Fibroblast of lung (primary cell): ENCODE measurements around the gene ZFAND2A. TPM values are rescaled to one million over a fixed set of nuclear protein-coding genes. Genes with fewer than 3 reads are reported as not detected.

Source experiments
- DNase-seq, 2 donors: peaks; one replicate each; pipeline versions ENCODE4 v3.0.0 to v3.0.0-alpha.2; 2010; ENCODE audit warnings: low read depth in 2 of 2
- H2AFZ ChIP-seq: 2 replicates; pipeline ENCODE4 v1.5.1; 2012; ENCODE audit warnings: low read length, control low read depth, inconsistent platforms
- H3K27ac ChIP-seq: 2 replicates; pipeline ENCODE4 v1.5.1; 2011; ENCODE audit warnings: low read length, control low read depth; ENCODE audit not compliant: insufficient read depth
- H3K27me3 ChIP-seq: 2 replicates; pipeline ENCODE4 v1.5.1; 2011; ENCODE audit warnings: mild to moderate bottlenecking, low read length; ENCODE audit not compliant: control insufficient read depth, insufficient read depth
- H3K36me3 ChIP-seq: 2 replicates; pipeline ENCODE4 v1.5.1; 2011; ENCODE audit warnings: low read length; ENCODE audit not compliant: control insufficient read depth, insufficient read depth
- H3K4me1 ChIP-seq: 2 replicates; pipeline ENCODE4 v1.5.1; 2011; ENCODE audit warnings: low read length; ENCODE audit not compliant: control insufficient read depth, insufficient read depth; ENCODE audit errors: extremely low read depth
- H3K4me2 ChIP-seq: 2 replicates; pipeline ENCODE4 v1.5.1; 2011; ENCODE audit warnings: low read length, control low read depth; ENCODE audit not compliant: insufficient read depth; ENCODE audit errors: extremely low read depth
- H3K4me3 ChIP-seq, 4 experiments: fragments of 200-600 bp in 1 of 4; sonication (generic) in 1 of 4; replicated peaks in 1 of 4; 2 replicates each; pipeline ENCODE4 v1.5.1; 2011 to 2016; ENCODE audit warnings: low read length in 4 of 4, low read depth in 3 of 4, mild to moderate bottlenecking in 3 of 4, control low read depth in 2 of 4, inconsistent platforms in 1 of 4, mixed read lengths in 1 of 4; ENCODE audit not compliant: insufficient read depth in 1 of 4; ENCODE audit errors: control extremely low read depth in 1 of 4
- H3K79me2 ChIP-seq: 2 replicates; pipeline ENCODE4 v1.5.1; 2012; ENCODE audit warnings: mild to moderate bottlenecking, low read length, inconsistent platforms; ENCODE audit not compliant: control insufficient read depth, insufficient read depth
- H3K9ac ChIP-seq: 2 replicates; pipeline ENCODE4 v1.5.1; 2011; ENCODE audit warnings: mild to moderate bottlenecking, low read length, control low read depth; ENCODE audit not compliant: insufficient read depth
- H3K9me3 ChIP-seq: 2 replicates; pipeline ENCODE4 v1.5.1; 2012; ENCODE audit warnings: low read depth, low read length; ENCODE audit not compliant: control insufficient read depth, insufficient read depth
- H4K20me1 ChIP-seq: 2 replicates; pipeline ENCODE4 v1.5.1; 2011; ENCODE audit warnings: low read length; ENCODE audit not compliant: control insufficient read depth, insufficient read depth; ENCODE audit errors: extremely low read depth
- CTCF ChIP-seq, 2 donors: IDR thresholded peaks in 1 of 2; conservative IDR thresholded peaks in 1 of 2; 1 replicate in 1 of 2; 2 replicates in 1 of 2; pipeline ENCODE4 v1.5.1; 2011 to 2012; ENCODE audit warnings: low read length in 2 of 2, control low read depth in 1 of 2, inconsistent platforms in 1 of 2, low read depth in 1 of 2, mild to moderate bottlenecking in 1 of 2
- EZH2 ChIP-seq: IDR thresholded peaks from 2 replicates; pipeline ENCODE4 v1.5.1; 2012; ENCODE audit warnings: low read length, control low read depth, mild to moderate bottlenecking; ENCODE audit errors: missing control alignments
- polyA plus RNA-seq, 2 donors: library from polyadenylated mRNA; depleted of rRNA in 1 of 2; stranded (reverse) in 1 of 2; unstranded in 1 of 2; fragments of >200 nt; gene quantifications; 2 replicates each; pipeline ENCODE4 v1.2.1, GENCODE V29; 2011 to 2012; ENCODE audit warnings: missing spikeins in 1 of 2
- total RNA-seq: library from RNA; depleted of rRNA; stranded (reverse); fragments of >200 nt; gene quantifications from 2 replicates; pipeline ENCODE4 v1.2.1, GENCODE V29; 2014

The ZFAND2A gene
- total and polyA plus RNA-seq, 2 donors (not counting 1 experiment from before 2014, with no cell fraction given) = 20.5 to 35.1 TPM

DNA sequence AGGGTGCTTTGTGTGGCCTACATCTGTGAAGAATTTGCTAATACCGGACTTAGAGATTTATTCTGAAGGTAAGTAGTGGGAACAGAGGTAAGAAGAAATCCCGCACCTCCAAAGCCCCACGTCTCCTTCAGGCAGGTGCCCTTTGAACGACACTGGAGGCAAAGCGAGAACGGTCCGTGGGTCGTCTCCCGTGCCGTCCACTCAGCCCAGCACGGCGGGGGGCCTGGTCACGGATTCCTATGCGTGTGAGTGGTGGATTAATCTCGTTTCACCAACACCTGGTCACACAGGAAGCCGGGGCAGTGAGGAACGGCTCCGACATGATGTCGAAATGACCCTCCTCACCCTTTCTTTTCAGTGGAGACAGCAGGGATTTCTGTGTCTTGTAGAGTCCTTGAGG is 21.0 kb upstream of the ZFAND2A start:
- no peaks in the 10 kb centered on the region for H4K20me1 ChIP-seq
- no peak overlapping the region for H3K4me3 ChIP-seq
- no peaks in the 10 kb centered on the region for H3K36me3 ChIP-seq
- no peak for DNase-seq
- H2AFZ ChIP-seq = no peak overlapping the region
- no peaks in the 10 kb centered on the region for H3K79me2 ChIP-seq
- no peaks in the 10 kb centered on the region for H3K4me1 ChIP-seq
- H3K9ac ChIP-seq = no peak overlapping the region
- H3K27ac ChIP-seq = no peak overlapping the region
- H3K27me3 ChIP-seq = peaks cover 8% of the 10 kb centered on the region
- no peaks in the 10 kb centered on the region for H3K9me3 ChIP-seq
- no peak for TF ChIP-seq CTCF (conservative IDR thresholded peaks at IDR 0.05 in 1 of 2, IDR thresholded peaks at IDR 0.05 in 1 of 2; ENCODE audit: low read depth in 1 of 2, low read length in 2 of 2)
- no peak for TF ChIP-seq EZH2
- H3K4me2 ChIP-seq = no peak overlapping the region

DNA sequence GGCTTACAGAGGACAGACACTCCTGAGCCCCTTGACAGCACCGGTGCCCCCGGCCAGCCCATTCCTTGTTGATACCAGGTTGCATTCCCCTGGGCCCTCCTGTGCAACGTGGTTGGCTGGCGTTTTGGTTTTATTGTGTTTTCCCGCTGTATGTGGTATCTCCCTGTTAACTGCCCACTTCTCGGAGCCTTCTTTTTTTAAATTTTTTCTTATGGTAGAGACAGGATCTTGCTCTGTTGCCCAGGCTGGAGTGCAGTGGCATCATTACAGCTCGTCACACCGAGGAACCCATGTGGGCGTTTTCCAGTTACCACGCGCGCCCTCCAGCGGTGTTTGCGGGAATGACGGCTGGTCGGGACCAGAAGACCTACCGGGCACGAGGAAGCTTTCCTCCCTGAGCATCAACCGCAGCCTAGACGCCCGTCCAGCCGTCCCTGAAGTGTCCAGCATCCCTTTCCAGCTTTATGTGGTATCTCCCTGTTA is 16.9 kb upstream of the ZFAND2A start:
- no peak overlapping the region for H3K4me3 ChIP-seq
- H3K9me3 ChIP-seq = no peaks in the 10 kb centered on the region
- H2AFZ ChIP-seq = no peak overlapping the region
- H3K27me3 ChIP-seq = no peaks in the 10 kb centered on the region
- DNase-seq = peak; percentile 36 to 58
- no peaks in the 10 kb centered on the region for H4K20me1 ChIP-seq
- no peaks in the 10 kb centered on the region for H3K79me2 ChIP-seq
- no peak overlapping the region for H3K27ac ChIP-seq
- no peaks in the 10 kb centered on the region for H3K36me3 ChIP-seq
- H3K4me1 ChIP-seq = no peaks in the 10 kb centered on the region
- H3K9ac ChIP-seq = no peak overlapping the region
- TF ChIP-seq EZH2 (no peak), CTCF (conservative IDR thresholded peaks at IDR 0.05 in 1 of 2, IDR thresholded peaks at IDR 0.05 in 1 of 2; ENCODE audit: low read depth in 1 of 2, low read length in 2 of 2) (peak; percentile 32 to 71)
- H3K4me2 ChIP-seq = no peak overlapping the region

DNA sequence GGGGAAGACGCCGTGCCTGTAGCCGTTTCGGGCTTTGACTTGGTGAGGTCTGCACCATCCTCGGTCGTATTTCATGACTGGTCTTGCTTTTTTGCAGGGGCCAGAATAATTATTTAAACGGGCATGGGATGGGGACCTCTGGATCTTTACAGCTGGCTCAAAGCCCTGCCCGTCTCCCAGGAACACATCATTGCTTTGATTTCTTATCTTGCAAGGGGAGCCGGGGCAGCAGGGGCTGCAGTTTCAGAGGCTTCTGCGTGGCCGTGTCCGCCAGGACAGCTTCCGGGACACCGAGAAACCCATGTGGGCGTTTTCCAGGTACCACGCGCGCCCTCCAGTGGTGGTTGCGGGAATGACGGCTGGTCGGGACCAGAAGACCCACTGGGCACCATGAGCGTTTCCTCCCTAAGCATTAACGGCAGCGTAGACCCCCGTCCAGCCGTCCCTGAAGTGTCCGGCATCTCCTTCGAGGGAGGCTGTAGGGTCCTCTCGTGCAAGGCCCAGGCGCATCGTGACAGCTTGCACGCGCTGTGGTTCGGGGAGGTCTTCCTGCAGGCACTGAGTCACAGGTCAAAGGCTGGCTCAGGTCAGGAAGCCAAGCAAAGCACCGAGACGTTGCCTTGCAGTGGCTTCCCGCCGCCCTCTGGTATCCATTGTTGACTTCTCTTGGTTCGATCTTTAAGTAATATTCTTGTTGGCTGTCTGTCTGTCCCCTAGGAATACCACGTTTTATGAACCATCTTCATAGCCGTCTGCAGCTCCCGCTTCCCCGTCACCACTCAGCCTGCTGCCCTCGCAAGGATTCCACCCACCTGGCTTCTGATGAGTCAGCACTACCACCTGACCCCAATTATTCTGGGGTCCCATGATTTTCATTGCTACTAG is 16.2 kb upstream of the ZFAND2A start:
- peak overlapping the region; percentile 64 for H3K4me2 ChIP-seq
- no peaks in the 10 kb centered on the region for H3K79me2 ChIP-seq
- H3K4me3 ChIP-seq = no peak overlapping the region
- H3K4me1 ChIP-seq = no peaks in the 10 kb centered on the region
- H3K9me3 ChIP-seq = no peaks in the 10 kb centered on the region
- peak; percentile 53 to 70 for DNase-seq
- no peak for TF ChIP-seq EZH2
- TF ChIP-seq CTCF (conservative IDR thresholded peaks at IDR 0.05 in 1 of 2, IDR thresholded peaks at IDR 0.05 in 1 of 2; ENCODE audit: low read depth in 1 of 2, low read length in 2 of 2) = peak; percentile 77 to 91
- H3K27me3 ChIP-seq = no peaks in the 10 kb centered on the region
- no peaks in the 10 kb centered on the region for H4K20me1 ChIP-seq
- H3K36me3 ChIP-seq = no peaks in the 10 kb centered on the region
- H3K27ac ChIP-seq = peak overlapping the region; percentile 8
- H3K9ac ChIP-seq = no peak overlapping the region
- H2AFZ ChIP-seq = peak overlapping the region; percentile 80
